Adrenal gland (tissue), 5 donors: ENCODE results near the gene LAMC3.

Experiments used
- CTCF ChIP-seq, 6 experiments: fragments of 450-650 bp in 4 of 6; fragments of 200-600 bp in 2 of 6; sonication (generic) in 1 of 6; IDR thresholded peaks; 1 replicate in 5 of 6; 2 replicates in 1 of 6; pipeline versions ENCODE4 v1.5.1 to v1.8.0; 2016 to 2021; ENCODE audit warnings: antibody characterized with exemption in 6 of 6, mild to moderate bottlenecking in 2 of 6, moderate library complexity in 1 of 6
- POLR2A ChIP-seq, 2 donors: fragments of 450-650 bp; IDR thresholded peaks; one replicate each; pipeline ENCODE4 v1.6.1; 2017; ENCODE audit warnings: antibody characterized with exemption in 2 of 2, mild to moderate bottlenecking in 2 of 2, moderate library complexity in 1 of 2
- donor health status: DM: no; HTN: no; CAD: no.

GRCh38 chr9:131103024-131103423 is 94.0 kb downstream of the LAMC3 start:
- TF ChIP-seq CTCF (IDR thresholded peaks at IDR 0.05) (no peak), POLR2A (IDR thresholded peaks at IDR 0.05) (no peak)
